ENCODE measurements around the gene CALHM6. TPM values are rescaled to one million over a fixed set of nuclear protein-coding genes. Genes with fewer than 3 reads are reported as not detected.

CALHM6 gene
- total RNA-seq, 4 donors from 2014 or later, result 1.3 to 2.9 (median 2.3) TPM

DNA sequence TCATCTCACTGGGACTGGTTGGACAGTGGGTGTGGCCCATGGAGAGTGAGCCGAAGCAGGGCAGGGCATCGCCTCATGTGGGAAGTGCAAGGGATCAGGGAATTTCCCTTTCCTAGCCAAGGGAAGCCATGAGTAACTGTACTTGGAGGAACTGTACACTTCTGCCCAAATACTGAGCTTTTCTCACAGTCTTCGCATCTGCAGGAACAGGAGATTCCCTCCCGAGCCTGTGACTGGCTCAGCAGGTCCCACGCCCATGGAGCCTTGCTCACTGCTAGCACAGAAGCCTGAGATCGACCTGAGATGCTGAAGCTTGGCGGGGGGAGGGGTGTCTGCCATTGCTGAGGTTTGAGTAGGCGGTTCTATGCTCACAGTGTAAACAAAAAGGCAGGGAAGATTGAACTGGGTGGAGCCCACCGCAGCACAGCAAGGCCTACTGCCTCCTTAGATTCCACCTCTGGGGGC lies 39.8 kb downstream of the CALHM6 start:
- Histone ChIP-seq H3K36me3 (no peaks in the 10 kb centered on the region), H3K9me3 (no peaks in the 10 kb centered on the region), H3K4me1 (no peaks in the 10 kb centered on the region), H3K4me3 (replicated peaks in 1 of 3) (no peak overlapping the region), H3K27me3 (no peaks in the 10 kb centered on the region), H3K27ac (no peak overlapping the region)
- DNase-seq, result no peak
- 66 to 69% methylated on average over 9 of the region's 9 CpGs for WGBS, 2 donors
- intact Hi-C loops (cut with DNase I), result no loop called here
- TF ChIP-seq, protein P1, sequence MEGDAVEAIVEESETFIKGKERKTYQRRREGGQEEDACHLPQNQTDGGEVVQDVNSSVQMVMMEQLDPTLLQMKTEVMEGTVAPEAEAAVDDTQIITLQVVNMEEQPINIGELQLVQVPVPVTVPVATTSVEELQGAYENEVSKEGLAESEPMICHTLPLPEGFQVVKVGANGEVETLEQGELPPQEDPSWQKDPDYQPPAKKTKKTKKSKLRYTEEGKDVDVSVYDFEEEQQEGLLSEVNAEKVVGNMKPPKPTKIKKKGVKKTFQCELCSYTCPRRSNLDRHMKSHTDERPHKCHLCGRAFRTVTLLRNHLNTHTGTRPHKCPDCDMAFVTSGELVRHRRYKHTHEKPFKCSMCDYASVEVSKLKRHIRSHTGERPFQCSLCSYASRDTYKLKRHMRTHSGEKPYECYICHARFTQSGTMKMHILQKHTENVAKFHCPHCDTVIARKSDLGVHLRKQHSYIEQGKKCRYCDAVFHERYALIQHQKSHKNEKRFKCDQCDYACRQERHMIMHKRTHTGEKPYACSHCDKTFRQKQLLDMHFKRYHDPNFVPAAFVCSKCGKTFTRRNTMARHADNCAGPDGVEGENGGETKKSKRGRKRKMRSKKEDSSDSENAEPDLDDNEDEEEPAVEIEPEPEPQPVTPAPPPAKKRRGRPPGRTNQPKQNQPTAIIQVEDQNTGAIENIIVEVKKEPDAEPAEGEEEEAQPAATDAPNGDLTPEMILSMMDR (IDR thresholded peaks at IDR 0.05), result no peak
- TF ChIP-seq POLR2A (IDR thresholded peaks at IDR 0.05), result no peak

DNA sequence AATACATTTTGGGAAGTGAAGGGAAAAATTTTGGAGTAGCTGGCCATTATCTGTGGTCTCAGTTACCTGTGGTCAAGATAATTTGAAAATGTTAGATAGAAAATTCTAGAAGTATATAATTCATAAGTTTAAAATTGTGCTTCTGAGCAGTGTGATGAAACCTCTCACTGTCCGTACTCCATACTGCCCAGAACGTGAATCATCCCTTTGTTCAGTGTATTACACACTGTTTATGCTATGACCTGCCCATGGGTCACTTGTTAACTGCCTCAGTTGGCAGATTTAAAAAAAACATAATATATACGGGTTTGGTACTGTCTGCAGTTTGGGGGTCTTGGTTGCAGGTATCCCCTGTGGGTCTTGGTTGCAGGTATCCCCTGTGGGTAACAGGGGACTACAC lies 46.1 kb downstream of the CALHM6 start:
- Histone ChIP-seq H3K27ac (no peak overlapping the region), H3K36me3 (no peaks in the 10 kb centered on the region), H3K4me3 (replicated peaks in 1 of 3) (no peak overlapping the region), H3K27me3 (no peaks in the 10 kb centered on the region), H3K9me3 (no peaks in the 10 kb centered on the region), H3K4me1 (no peaks in the 10 kb centered on the region)
- intact Hi-C loops (cut with DNase I), result no loop called here
- DNase-seq, result no peak
- 82 to 88% methylated on average over 3 of the region's 3 CpGs for WGBS, 2 donors
- no peak for TF ChIP-seq POLR2A (IDR thresholded peaks at IDR 0.05)
- TF ChIP-seq, protein P1 (IDR thresholded peaks at IDR 0.05), result no peak

DNA sequence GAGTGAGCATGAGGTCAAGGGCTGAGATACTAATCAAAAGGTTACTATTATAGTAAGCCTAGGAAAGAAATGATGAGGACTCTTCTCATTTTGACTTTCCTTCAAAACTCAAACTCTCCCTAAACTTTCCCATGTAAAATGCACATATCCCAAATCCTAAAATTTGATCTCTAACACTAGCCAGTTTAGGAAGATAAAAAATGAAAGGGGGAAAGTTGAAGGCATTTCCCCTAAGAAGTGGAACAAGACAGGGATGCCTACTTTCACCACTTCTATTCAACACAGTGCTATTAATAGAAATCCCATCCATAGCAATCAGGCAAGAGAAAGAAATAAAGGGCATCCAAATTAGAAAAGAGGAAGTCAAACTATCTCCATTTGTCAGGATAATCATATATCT lies 47.4 kb downstream of the CALHM6 start:
- intact Hi-C loops (cut with DNase I), result no loop called here
- Histone ChIP-seq H3K4me1 (no peaks in the 10 kb centered on the region), H3K36me3 (no peaks in the 10 kb centered on the region), H3K27me3 (no peaks in the 10 kb centered on the region), H3K4me3 (replicated peaks in 1 of 3) (no peak overlapping the region), H3K27ac (no peak overlapping the region), H3K9me3 (no peaks in the 10 kb centered on the region)
- TF ChIP-seq POLR2A (IDR thresholded peaks at IDR 0.05), result no peak
- TF ChIP-seq, protein P1 (IDR thresholded peaks at IDR 0.05), result no peak
- DNase-seq, result no peak

DNA sequence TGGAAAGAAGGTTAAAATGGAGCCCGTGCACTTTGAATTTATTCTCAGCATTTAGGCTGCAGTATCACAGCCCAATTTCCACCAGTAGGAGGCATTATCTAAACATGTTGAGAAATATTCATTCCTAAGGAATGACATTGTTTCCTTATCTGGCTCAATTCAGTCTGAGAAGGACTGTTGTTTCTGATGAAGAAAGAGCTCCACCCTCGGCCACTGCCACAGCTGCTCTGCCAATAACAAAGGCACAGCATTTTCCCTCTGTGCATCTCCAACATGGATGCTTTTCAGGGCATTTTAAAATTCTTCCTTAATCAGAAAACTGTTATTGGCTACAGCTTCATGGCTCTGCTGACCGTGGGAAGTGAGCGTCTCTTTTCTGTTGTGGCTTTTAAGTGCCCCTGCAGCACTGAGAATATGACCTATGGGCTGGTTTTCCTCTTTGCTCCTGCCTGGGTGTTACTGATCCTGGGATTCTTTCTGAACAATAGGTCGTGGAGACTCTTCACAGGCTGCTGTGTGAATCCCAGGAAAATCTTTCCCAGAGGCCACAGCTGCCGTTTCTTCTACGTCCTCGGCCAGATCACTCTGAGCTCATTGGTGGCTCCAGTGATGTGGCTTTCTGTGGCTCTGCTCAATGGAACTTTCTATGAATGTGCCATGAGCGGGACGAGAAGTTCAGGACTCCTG lies 50.4 kb downstream of the CALHM6 start, which contains the start of gene CALHM5:
Gene CALHM5, plus strand, starts transcription at position 216 of the 687 bp plus-strand sequence. Its CDS starts 58 bp downstream, at position 274.
- peak in 1 of 2 donors; percentile 5 for DNase-seq
- WGBS, 2 donors, result 55 to 57% methylated on average over 10 of the region's 10 CpGs
- H3K27ac ChIP-seq, result peak within 1 kb of the TSS; percentile 0 to 80 (median 69)
- intact Hi-C loops (cut with DNase I), result no loop called here
- peak within 1 kb of the TSS in 1 of 3 donors; percentile 21 for H3K4me3 ChIP-seq (replicated peaks in 1 of 3)
- TF ChIP-seq, protein P1 (IDR thresholded peaks at IDR 0.05), result peak in 4 of 6 experiments; percentile 17 to 37 (median 24)
- peak in 1 of 2 donors; percentile 9 for TF ChIP-seq POLR2A (IDR thresholded peaks at IDR 0.05)
- no peaks in the 10 kb centered on the region for H3K4me1 ChIP-seq
- H3K9me3 ChIP-seq, result no peaks in the 10 kb centered on the region
- no peaks in the 10 kb centered on the region for H3K27me3 ChIP-seq
- no peaks in the 10 kb centered on the region for H3K36me3 ChIP-seq

DNA sequence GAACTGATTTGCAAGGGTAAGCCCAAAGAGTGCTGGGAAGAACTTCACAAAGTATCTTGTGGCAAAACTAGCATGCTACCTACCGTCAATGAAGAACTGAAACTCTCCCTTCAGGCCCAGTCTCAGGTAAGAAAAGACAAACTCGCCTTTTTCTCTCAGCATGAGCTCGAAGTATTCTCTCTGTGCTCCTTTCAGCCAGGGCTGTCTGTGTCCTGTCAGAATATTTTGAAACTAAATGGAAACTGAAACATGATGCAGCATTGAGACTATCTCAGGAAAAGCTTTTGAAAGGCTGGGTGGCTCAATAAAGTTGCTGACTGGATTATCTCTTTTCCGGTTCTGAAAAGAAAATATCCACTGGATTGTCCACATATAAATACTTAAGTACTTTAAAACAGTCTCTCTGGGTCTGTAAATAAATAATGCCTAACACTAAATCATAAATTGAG lies 51.0 kb downstream of the CALHM6 start:
- H3K27ac ChIP-seq, result peak overlapping the region; percentile 0 to 80 (median 69)
- intact Hi-C loops (cut with DNase I), result no loop called here
- peaks cover 0 to 3% of the 10 kb centered on the region in 2 donors for H3K36me3 ChIP-seq
- no peak for TF ChIP-seq POLR2A (IDR thresholded peaks at IDR 0.05)
- TF ChIP-seq, protein P1 (IDR thresholded peaks at IDR 0.05), result no peak
- H3K27me3 ChIP-seq, result no peaks in the 10 kb centered on the region
- no peaks in the 10 kb centered on the region for H3K4me1 ChIP-seq
- WGBS, 2 donors, result 67 to 68% methylated on average over 4 of the region's 4 CpGs
- peak overlapping the region in 1 of 3 donors; percentile 21 for H3K4me3 ChIP-seq (replicated peaks in 1 of 3)
- no peak for DNase-seq
- H3K9me3 ChIP-seq, result no peaks in the 10 kb centered on the region

Data from thyroid gland (tissue), 4 donors.